COLO668 (cell line): ENCODE measurements around the gene HTATSF1.

ENCODE experiments used
- DNase-seq: peaks from one replicate; lab custom pipeline; 2025; ENCODE audit not compliant: unreplicated experiment; lab: John Stamatoyannopoulos, UW

The HTATSF1 gene, protein sequence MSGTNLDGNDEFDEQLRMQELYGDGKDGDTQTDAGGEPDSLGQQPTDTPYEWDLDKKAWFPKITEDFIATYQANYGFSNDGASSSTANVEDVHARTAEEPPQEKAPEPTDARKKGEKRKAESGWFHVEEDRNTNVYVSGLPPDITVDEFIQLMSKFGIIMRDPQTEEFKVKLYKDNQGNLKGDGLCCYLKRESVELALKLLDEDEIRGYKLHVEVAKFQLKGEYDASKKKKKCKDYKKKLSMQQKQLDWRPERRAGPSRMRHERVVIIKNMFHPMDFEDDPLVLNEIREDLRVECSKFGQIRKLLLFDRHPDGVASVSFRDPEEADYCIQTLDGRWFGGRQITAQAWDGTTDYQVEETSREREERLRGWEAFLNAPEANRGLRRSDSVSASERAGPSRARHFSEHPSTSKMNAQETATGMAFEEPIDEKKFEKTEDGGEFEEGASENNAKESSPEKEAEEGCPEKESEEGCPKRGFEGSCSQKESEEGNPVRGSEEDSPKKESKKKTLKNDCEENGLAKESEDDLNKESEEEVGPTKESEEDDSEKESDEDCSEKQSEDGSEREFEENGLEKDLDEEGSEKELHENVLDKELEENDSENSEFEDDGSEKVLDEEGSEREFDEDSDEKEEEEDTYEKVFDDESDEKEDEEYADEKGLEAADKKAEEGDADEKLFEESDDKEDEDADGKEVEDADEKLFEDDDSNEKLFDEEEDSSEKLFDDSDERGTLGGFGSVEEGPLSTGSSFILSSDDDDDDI

DNA sequence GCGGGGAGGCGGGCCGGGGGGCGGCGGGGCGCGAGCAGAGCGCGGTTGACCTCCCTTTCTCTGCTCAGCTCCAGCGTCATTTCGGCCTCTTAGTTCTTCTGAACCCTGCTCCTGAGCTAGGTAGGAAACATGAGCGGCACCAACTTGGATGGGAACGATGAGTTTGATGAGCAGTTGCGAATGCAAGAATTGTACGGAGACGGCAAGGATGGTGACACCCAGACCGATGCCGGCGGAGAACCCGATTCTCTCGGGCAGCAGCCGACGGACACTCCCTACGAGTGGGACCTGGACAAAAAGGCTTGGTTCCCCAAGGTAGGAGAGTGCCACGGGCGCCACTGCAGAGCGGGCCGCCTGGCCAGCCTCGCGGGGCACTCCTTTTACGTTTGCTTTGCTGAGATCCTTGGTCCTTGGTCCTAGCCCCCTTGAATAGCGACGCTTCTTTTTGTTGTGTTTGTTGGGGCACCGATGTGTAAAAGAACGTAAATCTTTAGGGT is at the start of gene HTATSF1:
TSS of gene HTATSF1 (plus strand) at position 37 of the 497 bp plus-strand sequence. CDS start at position 130, 93 bp downstream.
- DNase-seq, result peak; percentile 41

DNA sequence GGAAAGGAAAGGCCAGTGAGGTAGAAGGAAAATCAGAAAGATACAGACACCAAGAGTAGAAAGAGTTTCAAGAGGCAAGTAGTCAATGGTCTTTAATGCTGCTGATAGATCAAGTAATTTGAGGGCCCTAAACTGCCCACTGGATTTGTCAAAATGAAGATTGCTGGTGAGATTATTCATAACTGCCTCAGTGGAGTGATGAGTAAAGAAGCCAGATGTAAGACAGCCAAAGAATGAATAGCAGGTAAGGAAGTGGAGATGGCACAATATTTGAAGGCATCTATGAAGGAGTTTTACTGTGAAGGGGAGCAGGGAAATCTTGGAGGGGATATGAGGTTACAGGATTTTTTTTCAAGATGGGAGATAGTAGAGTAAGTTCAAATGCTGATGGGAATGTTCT is 49.4 kb upstream of the HTATSF1 start:
- no peak for DNase-seq

DNA sequence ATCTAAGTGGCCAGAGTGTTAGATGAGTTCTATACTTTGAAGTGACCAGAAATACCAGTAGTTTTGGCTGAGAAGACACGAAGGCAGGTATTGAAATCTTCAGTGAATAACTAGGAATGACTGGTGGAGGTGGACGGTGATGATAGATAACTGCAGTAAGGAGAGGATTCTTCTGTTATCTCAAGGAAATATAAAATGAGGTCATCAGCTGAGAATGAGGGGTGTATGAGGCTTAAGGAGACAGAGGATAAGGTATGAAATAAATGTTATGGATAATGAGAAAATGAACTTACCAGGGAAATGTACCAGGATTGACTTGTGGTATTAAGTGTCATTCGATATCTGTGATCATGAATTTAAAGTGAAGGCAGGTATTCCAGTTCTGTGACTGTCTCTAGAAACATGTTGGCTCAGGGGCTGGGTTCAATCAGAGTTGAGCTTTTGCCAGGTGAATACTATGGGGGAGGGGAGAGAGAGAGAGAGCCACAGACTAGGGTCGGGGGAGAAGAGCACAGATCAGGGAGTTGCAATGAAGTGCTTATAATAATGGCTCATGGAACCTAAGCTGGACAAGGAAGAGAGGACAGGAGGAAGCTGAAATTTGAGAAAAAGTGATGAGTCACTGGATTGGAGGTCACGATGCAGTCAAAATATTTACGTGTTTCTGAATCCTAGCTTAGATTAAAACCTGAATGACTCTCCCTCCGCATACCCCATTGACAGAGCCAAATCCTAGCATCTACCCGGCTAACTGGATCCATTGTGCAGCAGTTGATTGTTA is 47.2 kb upstream of the HTATSF1 start:
- no peak for DNase-seq

DNA sequence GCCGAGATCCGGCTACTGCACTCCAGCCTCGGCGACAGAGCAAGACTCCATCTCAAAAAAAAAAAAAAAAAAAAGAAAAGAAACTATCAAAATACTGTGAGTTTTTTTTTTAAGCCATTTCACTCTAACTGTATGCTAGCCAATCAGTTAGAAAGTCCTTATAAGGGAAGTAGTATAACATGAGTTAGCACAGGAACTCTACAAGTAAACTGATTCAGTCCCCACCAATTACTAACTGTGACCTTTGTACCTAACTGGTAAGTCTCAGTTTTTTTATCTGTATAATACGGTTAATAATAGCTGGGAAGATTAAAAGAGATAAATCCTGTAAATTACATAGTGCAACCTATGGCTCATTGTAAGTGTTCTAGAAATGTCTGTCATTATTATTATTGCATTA is 44.8 kb upstream of the HTATSF1 start:
- no peak for DNase-seq

DNA sequence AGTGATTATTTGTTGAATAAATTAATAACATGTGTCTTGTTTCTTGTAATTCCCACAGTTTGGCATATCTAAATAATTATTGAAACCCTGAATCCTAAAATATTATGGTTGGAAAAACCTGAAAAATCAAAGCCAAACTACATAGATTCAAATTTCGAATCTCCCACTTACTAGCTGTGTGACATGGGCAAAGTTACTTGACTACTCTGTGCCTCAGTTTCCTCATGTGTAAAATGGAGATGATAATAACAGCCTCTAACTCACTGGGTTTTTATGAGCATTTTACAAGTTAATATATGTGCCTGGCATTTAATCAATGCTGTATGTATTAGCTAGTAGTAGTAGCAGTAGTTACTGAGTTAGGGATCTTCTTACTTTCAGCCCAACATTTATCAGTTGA is 44.3 kb upstream of the HTATSF1 start:
- DNase-seq, result no peak

DNA sequence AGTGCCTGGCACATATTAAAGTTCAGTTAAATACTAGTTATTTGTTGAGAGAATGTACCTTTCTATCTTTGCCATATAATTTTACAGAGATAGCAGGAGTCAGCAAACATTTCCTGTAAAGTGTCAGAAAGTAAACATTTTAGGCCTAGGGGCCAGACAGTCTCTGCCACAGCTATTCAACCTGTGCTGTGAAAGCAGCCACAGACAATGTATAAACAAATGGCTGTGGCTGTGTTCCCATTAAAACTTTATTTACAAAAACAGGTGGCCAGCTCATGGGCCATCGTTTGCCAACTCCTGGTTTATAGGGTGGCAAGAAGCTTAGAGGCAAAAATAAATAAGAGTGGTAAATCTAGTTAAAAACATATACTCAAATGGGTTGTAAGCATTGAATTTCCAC is 43.6 kb upstream of the HTATSF1 start:
- DNase-seq, result peak; percentile 3

DNA sequence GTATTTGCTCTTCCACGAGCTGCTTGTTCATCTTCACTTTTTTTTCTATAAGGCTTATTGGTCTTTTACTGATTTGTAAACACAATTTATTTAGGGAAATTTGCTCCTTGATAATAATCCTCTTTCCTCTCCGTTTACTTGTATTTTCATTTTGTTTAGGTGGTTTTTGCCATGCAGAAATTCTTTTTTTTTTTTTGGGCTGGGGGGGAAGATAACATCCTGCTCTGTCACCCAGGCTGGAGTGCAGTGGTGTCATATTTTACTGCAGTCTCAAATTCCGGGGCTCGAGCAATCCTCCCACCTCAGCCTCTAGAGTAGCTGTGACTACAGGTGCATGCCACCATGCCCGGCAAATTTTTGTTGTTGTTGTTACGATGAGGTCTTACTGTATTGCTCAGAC is 41.3 kb upstream of the HTATSF1 start:
- DNase-seq, result no peak

DNA sequence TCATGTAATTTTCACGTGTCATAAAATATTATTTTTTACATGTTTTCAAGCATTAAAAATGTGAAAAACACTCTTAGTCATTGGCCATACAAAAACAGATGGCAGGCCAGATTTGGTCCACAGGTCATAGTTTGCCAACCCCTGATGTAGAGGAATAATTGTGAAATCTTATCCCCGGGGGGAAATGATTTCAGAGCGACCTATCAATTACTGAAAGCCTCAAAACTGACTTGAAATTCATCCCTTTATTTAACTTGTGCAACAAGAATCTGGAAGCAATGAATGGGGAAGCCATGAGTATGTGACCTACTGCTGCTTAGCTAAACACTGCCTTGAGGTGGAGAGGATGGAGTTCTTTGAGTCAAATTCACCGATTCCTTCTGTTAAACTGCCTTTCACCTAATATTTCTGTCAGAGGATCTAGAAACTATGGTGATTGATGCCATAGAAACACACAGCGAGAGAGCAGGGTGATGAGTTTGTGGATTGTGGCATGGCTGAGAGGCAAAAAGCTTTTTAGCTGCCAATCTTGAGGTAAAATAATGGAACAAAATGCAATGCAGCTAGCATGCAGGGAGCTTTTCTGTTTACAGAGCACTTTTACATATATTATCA is 40.0 kb upstream of the HTATSF1 start:
- DNase-seq, result no peak

DNA sequence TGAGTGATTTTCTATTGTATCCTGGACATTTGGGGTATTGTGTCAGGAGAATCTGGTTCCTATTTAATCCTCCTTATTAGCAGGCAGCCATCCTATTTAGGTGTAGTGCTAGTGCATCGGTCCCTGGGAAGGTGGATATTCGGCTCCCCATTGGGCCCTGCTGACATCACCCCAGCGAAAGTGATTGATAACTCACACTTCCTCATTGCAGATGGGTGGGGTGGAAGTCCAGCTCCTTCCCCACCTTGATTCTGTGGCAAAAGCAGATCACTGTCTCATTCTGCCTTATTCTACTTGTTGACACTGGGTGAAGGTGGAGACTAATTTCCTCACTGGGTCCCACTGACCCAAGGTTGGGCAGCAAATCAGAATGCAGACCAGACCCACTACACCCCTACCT is 32.8 kb upstream of the HTATSF1 start:
- DNase-seq, result no peak

DNA sequence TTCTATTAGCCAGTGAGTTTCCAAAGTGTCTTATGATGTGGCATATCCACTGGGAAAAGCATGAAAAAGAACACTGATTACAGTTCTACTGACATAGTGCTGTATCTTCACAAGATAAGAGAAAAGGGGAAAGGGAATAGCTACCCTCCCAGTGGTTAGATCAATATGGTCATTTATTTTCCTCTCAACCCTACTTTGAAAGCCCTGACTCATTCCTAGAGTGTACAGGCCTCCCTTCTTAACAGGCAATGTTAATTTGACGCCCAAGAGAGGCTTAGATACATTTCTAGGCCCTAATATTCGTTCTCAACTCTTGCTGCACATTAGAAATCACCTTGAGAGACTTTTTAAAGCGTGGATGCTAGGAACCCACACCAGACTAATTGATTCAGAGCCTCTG is 30.1 kb upstream of the HTATSF1 start:
- DNase-seq, result no peak

DNA sequence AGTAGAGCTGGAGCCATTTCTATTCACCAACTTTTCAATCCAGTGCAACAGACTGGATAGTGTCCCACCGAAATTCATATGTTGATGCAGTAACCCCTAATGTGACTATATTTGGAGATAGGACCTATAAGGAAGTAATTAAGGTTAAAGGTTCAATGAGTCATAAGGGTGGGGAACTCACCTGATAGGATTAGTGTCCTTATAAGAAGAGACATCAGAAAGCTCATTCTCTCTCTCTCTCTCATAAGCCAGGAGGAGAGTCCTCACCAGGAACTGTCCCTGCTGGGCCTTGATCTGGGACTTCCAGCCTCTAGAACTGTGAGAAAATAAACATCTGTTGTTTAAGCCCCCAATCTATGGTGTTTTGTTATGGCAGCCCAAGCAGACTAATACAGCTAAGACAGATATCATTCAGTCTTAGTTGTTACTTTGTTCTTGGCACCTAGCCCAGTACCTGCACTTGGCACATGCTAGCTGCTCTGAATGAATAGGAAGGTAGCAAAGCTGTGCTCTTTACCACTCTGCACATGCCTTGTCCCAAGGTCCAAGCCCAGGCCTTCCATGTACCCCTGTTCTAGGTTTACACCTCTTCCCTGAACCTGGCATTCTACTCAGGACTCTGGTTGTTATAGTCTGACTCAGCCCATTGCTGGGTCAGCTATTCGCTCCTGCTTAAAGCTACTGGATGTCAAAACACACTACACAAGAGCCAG is 28.8 kb upstream of the HTATSF1 start:
- no peak for DNase-seq

DNA sequence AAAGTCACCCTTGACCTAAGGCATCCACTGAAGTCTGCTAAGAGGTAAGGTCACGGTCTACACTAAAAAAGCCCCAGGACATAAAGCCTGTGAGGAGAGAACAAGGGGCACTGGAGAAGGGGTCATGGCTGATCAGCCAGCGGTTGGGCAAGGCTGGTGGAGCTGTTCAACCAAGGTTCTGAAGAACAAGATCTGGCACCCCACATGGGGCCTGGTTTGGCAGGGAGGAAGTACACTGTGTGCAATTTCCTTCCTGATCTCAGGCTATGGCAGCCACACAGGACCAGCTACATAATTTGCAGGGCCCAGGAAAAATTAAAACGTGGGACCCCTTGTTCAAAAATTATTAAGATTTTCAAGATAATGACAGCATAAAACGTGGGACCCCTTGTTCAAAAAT is 23.7 kb upstream of the HTATSF1 start:
- DNase-seq, result no peak

DNA sequence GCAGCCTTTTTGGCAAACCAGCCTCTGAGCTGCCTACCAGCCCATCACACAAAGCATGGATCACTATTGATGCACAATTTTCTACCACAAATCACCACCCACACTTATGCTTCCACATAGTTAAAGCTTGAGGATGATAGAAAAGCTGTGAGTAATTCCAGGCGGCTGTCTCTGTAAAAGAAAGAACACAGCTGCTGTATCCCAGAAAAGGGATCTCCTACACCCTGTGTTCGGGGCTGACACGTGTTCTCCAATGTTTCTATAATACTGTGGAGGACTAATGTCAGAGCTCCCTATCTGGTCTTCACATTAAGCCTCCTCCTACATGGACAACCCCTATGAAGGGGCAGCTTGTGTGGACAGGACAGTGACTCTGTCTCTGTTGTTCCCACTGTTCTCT is 22.2 kb upstream of the HTATSF1 start:
- DNase-seq, result no peak

DNA sequence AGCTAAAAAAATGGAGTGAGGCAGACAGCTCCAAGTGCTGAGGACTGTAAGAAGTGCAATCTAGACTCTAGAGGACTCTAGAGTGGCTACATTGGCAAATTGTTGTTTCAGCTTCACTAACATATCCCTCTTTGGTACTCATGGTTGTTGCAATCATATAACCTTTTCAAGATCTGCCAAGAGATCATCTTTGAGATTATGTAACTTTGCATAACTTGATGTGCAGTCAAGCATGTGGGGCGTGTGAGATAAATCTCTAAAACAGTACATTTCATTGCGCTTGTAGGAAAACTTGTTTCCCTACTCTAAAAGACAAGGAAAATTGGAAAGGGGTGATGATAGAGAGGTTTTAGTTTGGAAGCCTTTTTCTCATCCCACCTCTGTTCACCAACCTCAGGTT is 20.9 kb upstream of the HTATSF1 start:
- DNase-seq, result no peak

DNA sequence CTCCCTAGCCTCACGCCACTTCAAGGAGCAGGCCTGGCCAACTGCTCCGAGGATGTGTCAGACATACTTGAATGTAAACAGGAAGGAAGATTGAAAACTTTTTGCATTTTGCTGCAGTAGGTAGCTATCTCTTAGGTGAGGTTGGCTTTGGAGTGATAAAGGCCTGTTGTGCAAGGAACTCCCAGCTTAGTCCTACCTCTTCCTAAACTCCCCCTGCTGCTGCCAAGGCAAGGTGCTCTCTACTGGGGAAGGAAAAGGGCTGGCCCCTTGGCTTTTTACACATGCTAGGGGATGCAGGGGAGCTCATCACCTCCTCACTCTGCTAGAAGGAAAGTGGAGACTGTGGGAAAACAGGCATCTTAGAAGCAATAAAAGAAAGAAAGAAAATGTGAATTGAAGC is 20.4 kb upstream of the HTATSF1 start:
- no peak for DNase-seq

DNA sequence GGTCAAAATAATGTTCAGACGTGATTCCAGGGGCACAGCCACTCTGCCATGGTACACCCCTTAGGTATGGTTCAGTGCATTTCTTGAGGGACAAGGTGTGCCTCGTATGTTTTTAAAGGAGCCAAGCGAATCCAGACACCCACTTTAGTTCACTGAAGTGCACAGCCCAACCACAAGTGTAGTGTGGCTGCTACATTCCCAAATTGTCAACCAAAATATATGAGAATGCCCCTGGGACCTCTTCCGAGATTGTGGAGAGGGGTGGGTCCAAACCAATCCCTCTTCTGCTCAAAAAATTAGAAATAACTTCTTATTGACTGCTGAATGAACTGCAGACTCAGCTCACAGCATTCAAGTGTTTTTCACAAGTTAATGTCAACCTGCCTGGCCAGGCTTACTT is 17.0 kb upstream of the HTATSF1 start:
- no peak for DNase-seq

DNA sequence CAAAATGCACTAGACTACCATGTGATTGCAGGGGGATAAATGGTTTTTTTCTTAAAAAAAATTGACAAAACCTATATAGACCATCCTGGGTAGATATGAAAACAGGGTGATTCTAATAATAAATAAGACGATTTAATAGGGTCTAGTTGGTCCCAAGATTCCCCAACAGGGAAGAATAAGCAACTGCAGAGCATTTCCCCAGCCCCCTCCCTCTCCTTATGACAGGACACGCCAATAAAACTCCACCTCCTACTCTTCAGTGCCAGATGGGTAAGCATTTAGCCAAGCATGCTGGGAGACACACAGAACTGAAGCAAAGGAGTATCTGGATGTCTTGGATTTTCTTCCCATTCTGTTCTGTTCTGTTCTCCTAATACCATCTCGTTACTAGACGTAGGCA is 9.7 kb upstream of the HTATSF1 start, which contains the start of gene BRS3:
TSS of gene BRS3 (plus strand) at position 301 of the 400 bp plus-strand sequence. CDS start 168 bp downstream, outside the sequence.
- DNase-seq, result no peak

DNA sequence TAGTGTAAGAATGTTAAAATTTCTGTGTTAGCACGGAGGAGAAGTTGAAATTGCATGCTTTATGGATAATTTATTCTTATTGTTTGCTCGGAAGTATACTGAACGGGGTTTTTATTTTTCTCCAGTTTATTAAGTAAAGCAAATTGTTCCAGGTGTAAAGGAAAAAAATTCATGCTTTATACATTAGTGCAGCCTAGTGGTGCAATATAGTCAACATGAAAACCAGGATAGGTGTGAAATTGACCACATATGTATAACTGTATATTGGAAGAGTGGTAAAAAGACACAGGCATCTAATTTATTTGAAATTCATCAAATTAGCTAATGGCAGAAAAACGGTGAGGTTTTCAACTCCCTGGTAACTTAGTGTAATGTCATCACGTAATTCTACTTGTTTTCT is 8.7 kb upstream of the HTATSF1 start:
- DNase-seq, result no peak

DNA sequence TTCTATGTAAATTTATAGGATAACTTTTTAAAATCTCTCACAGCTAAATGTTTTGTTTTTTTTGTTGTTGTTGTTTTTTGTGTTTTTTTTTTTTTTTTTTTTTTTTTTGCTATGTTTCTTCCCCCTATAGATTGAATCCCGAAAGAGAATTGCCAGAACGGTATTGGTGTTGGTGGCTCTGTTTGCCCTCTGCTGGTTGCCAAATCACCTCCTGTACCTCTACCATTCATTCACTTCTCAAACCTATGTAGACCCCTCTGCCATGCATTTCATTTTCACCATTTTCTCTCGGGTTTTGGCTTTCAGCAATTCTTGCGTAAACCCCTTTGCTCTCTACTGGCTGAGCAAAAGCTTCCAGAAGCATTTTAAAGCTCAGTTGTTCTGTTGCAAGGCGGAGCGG is 5.6 kb upstream of the HTATSF1 start:
- no peak for DNase-seq

DNA sequence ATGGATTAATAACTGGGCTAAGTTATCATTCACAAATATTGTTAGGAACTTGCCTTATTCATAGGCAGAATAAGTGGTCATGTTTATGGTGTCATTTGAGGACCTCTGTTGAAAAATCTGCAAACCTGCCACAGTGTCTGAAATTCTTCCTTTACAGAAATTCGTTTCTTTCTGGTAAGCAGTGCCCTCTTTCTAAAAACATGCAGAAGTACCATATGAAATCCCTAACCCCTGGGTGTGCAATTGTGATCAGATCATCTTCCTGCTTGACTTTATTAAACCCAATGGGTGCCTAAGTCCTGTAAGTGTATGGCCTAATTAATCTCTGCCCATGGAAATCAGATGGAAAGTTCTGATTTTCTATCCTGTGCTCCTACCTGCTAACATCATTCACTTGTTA is 4.4 kb upstream of the HTATSF1 start:
- DNase-seq, result no peak
